Activated T-helper 9 cell treated with anti-CD3 and anti-CD28 coated beads, Interleukin-2, amount 50 U/mL, for 16 hours (primary cell): Measurements from ENCODE around the gene COPS9.

Source experiments
- DNase-seq: peaks from one replicate; pipeline ENCODE4 v3.0.0-alpha.2; 2020; ENCODE audit warnings: low read depth

The COPS9 gene

GRCh38 chr2:240107477-240107796, 28.7 kb downstream of the COPS9 start:
- DNase-seq: no peak

GRCh38 chr2:240106765-240107476, 29.2 kb downstream of the COPS9 start:
- DNase-seq: no peak

GRCh38 chr2:240105982-240106381, 30.1 kb downstream of the COPS9 start:
- DNase-seq: no peak

GRCh38 chr2:240103136-240103535, 33.0 kb downstream of the COPS9 start:
- DNase-seq: no peak

GRCh38 chr2:240098349-240098748, 37.8 kb downstream of the COPS9 start:
- DNase-seq: no peak

GRCh38 chr2:240095556-240096523, 40.3 kb downstream of the COPS9 start:
- DNase-seq: no peak

GRCh38 chr2:240089306-240089705, 46.8 kb downstream of the COPS9 start:
- DNase-seq: no peak

- no peak for DNase-seq
Measured at GRCh38 chr2:240086563-240086962, 49.5 kb downstream of the COPS9 start.
